Naive thymus-derived CD4-positive, alpha-beta T cell (primary cell): Measurements from ENCODE around the gene CAPN9. TPM values are rescaled to one million over a fixed set of nuclear protein-coding genes. Genes with fewer than 3 reads are reported as not detected.

Source experiments
- ATAC-seq: fragments of 150-1000 bp; cut with Tn5 transposase; 2 replicates; pipeline ENCODE4 v1.10.0; 2021; ENCODE audit warnings: mild to moderate bottlenecking, moderate library complexity
- CTCF ChIA-PET: fragments of 350-600 bp; sonication (Branson Sonifier 250); formaldehyde crosslinking; loops from one replicate; lab custom pipeline; 2021; ENCODE audit warnings: antibody characterized with exemption; lab: Charles Lee
- POLR2A ChIA-PET: fragments of 350-600 bp; sonication (Branson Sonifier 250); formaldehyde crosslinking; loops from one replicate; lab custom pipeline; 2021; ENCODE audit warnings: antibody characterized with exemption, inconsistent platforms; lab: Charles Lee
- DNase-seq, 9 donors: peaks; one replicate each; pipeline versions ENCODE4 v3.0.0 to v3.0.0-alpha.2; 2020 to 2022; ENCODE audit warnings: mixed read lengths in 1 of 9
- H3K27ac ChIP-seq: one replicate; pipeline ENCODE4 v1.7.0; 2013; ENCODE audit warnings: mild to moderate bottlenecking, low read depth, low read length, moderate library complexity
- H3K27me3 ChIP-seq, 2 donors: one replicate each; pipeline ENCODE4 v1.7.0; 2013; ENCODE audit warnings: low read length in 2 of 2, mild to moderate bottlenecking in 2 of 2, moderate library complexity in 2 of 2; ENCODE audit not compliant: control insufficient read depth in 2 of 2, insufficient read depth in 2 of 2
- H3K36me3 ChIP-seq, 3 experiments: 1 replicate in 2 of 3; 2 replicates in 1 of 3; pipeline ENCODE4 v1.7.0; 2013; ENCODE audit warnings: low read length in 3 of 3, mild to moderate bottlenecking in 3 of 3, moderate library complexity in 1 of 3; ENCODE audit not compliant: insufficient read depth in 3 of 3, control insufficient read depth in 2 of 3
- H3K4me1 ChIP-seq, 2 donors: one replicate each; pipeline ENCODE4 v1.7.0; 2013; ENCODE audit warnings: low read length in 2 of 2, mild to moderate bottlenecking in 2 of 2, moderate library complexity in 1 of 2; ENCODE audit not compliant: control insufficient read depth in 2 of 2, insufficient read depth in 2 of 2
- H3K4me3 ChIP-seq: 2 replicates; pipeline ENCODE4 v1.7.0; 2013; ENCODE audit warnings: mild to moderate bottlenecking, low read length
- H3K9me3 ChIP-seq, 3 experiments: 1 replicate in 2 of 3; 2 replicates in 1 of 3; pipeline ENCODE4 v1.7.0; 2013; ENCODE audit warnings: low read length in 3 of 3; ENCODE audit not compliant: control insufficient read depth in 2 of 3
- H3K27ac Mint-ChIP-seq, 9 donors: one replicate each; pipeline ENCODE4 v1.8.0; 2020 to 2022; ENCODE audit warnings: mixed read lengths in 9 of 9, mild to moderate bottlenecking in 8 of 9, moderate library complexity in 5 of 9, inconsistent platforms in 2 of 9
- H3K27me3 Mint-ChIP-seq, 5 donors: one replicate each; pipeline ENCODE4 v1.8.0; 2021 to 2022; ENCODE audit warnings: mixed read lengths in 5 of 5, mild to moderate bottlenecking in 1 of 5
- H3K36me3 Mint-ChIP-seq, 5 donors: one replicate each; pipeline ENCODE4 v1.8.0; 2020 to 2022; ENCODE audit warnings: mixed read lengths in 5 of 5, mild to moderate bottlenecking in 3 of 5, inconsistent platforms in 1 of 5
- H3K4me1 Mint-ChIP-seq, 7 donors: one replicate each; pipeline ENCODE4 v1.8.0; 2020 to 2022; ENCODE audit warnings: mixed read lengths in 7 of 7, mild to moderate bottlenecking in 3 of 7, inconsistent platforms in 1 of 7
- H3K4me3 Mint-ChIP-seq, 10 donors: one replicate each; pipeline ENCODE4 v1.8.0; 2020 to 2022; ENCODE audit warnings: mild to moderate bottlenecking in 10 of 10, mixed read lengths in 10 of 10, moderate library complexity in 6 of 10, inconsistent platforms in 2 of 10
- H3K9me3 Mint-ChIP-seq, 11 donors: one replicate each; pipeline ENCODE4 v1.8.0; 2020 to 2022; ENCODE audit warnings: mixed read lengths in 11 of 11, mild to moderate bottlenecking in 4 of 11, inconsistent platforms in 1 of 11, moderate library complexity in 1 of 11
- intact Hi-C, 2 donors: fragments of 100-400 bp; cut with micrococcal nuclease; formaldehyde crosslinking; loops; one replicate each; pipeline ENCODE4 v1.15.1; 2023
- polyA plus RNA-seq, 2 donors: library from polyadenylated mRNA; unstranded; fragments of 300-500 nt; fragmentation: Illumina TruSeq; gene quantifications; one replicate each; pipeline ENCODE4 v1.2.3, GENCODE V29; 2021
- total RNA-seq, 6 experiments: library from RNA in 5 of 6; stranded (reverse) in 5 of 6; gene quantifications; 1 replicate in 5 of 6; 2 replicates in 1 of 6; pipeline ENCODE4 v1.2.3 and lab custom pipeline; 2021 to 2026

CAPN9 gene
- total and polyA plus RNA-seq, 7 experiments from 2014 or later, result 0.12 TPM; not detected in 6

GRCh38 chr1:230812568-230812967 lies 65.4 kb downstream of the CAPN9 start:
- no peaks in the 10 kb centered on the region for H3K27me3 ChIP-seq
- Mint-ChIP-seq H3K27me3 (peaks cover 0 to 19% (median 18%) of the 10 kb centered on the region in 5 donors), H3K27ac (no peak overlapping the region), H3K4me1 (peaks cover 0 to 1% (median 0%) of the 10 kb centered on the region in 7 donors), H3K9me3 (peaks cover 10 to 38% (median 15%) of the 10 kb centered on the region in 11 donors), H3K4me3 (no peak overlapping the region), H3K36me3 (peaks cover 0 to 9% (median 0%) of the 10 kb centered on the region in 5 donors)
- no peak for ATAC-seq
- H3K9me3 ChIP-seq, result peaks cover 0 to 11% (median 0%) of the 10 kb centered on the region in 3 experiments
- CTCF ChIA-PET, result no interaction called here
- H3K4me1 ChIP-seq, result no peaks in the 10 kb centered on the region
- no peak for DNase-seq
- POLR2A ChIA-PET, result no interaction called here
- H3K36me3 ChIP-seq, result no peaks in the 10 kb centered on the region
- H3K27ac ChIP-seq, result no peak overlapping the region
- intact Hi-C loops, result no loop called here
- H3K4me3 ChIP-seq, result no peak overlapping the region

- intact Hi-C loops, result no loop called here
- Mint-ChIP-seq H3K4me1 (no peaks in the 10 kb centered on the region), H3K4me3 (no peak overlapping the region), H3K27me3 (peaks cover 4 to 26% (median 22%) of the 10 kb centered on the region in 5 donors), H3K36me3 (peaks cover 0 to 9% (median 0%) of the 10 kb centered on the region in 5 donors), H3K9me3 (peaks cover 10 to 38% (median 15%) of the 10 kb centered on the region in 11 donors), H3K27ac (no peak overlapping the region)
- POLR2A ChIA-PET, result no interaction called here
- DNase-seq (no peak), ATAC-seq (no peak)
- CTCF ChIA-PET, result no interaction called here
- H3K27ac ChIP-seq, result no peak overlapping the region
- H3K27me3 ChIP-seq, result no peaks in the 10 kb centered on the region
- H3K4me1 ChIP-seq, result no peaks in the 10 kb centered on the region
- H3K36me3 ChIP-seq, result no peaks in the 10 kb centered on the region
- H3K9me3 ChIP-seq, result peaks cover 0 to 11% (median 0%) of the 10 kb centered on the region in 3 experiments
- no peak overlapping the region for H3K4me3 ChIP-seq
Observed at GRCh38 chr1:230814949-230815692, 67.9 kb downstream of the CAPN9 start.

GRCh38 chr1:230816018-230816417 lies 68.8 kb downstream of the CAPN9 start:
- H3K27me3 ChIP-seq, result no peaks in the 10 kb centered on the region
- peaks cover 4 to 32% (median 22%) of the 10 kb centered on the region in 5 donors for H3K27me3 Mint-ChIP-seq
- H3K4me1 Mint-ChIP-seq, result no peaks in the 10 kb centered on the region

GRCh38 chr1:230818367-230818766 lies 71.2 kb downstream of the CAPN9 start:
- no peak overlapping the region for H3K27ac Mint-ChIP-seq
- intact Hi-C loops, result no loop called here
- CTCF ChIA-PET, result no interaction called here
- Histone ChIP-seq H3K9me3 (peaks cover 0 to 2% (median 0%) of the 10 kb centered on the region in 3 experiments), H3K27me3 (no peaks in the 10 kb centered on the region), H3K4me3 (no peak overlapping the region), H3K27ac (no peak overlapping the region), H3K36me3 (no peaks in the 10 kb centered on the region), H3K4me1 (no peaks in the 10 kb centered on the region)
- peaks cover 1 to 17% (median 6%) of the 10 kb centered on the region in 11 donors for H3K9me3 Mint-ChIP-seq
- POLR2A ChIA-PET, result no interaction called here
- no peak for ATAC-seq
- H3K36me3 Mint-ChIP-seq, result peaks cover 0 to 3% (median 0%) of the 10 kb centered on the region in 5 donors
- DNase-seq, result no peak
- H3K4me1 Mint-ChIP-seq, result no peaks in the 10 kb centered on the region
- H3K27me3 Mint-ChIP-seq, result peaks cover 4 to 36% (median 18%) of the 10 kb centered on the region in 5 donors
- H3K4me3 Mint-ChIP-seq, result no peak overlapping the region

More at GRCh38 chr1:230816018-230816417, 68.8 kb downstream of the CAPN9 start:
- no peak overlapping the region for H3K27ac ChIP-seq
- Mint-ChIP-seq H3K9me3 (peaks cover 10 to 38% (median 15%) of the 10 kb centered on the region in 11 donors), H3K4me3 (no peak overlapping the region), H3K36me3 (peaks cover 0 to 9% (median 2%) of the 10 kb centered on the region in 5 donors), H3K27ac (no peak overlapping the region)
- peaks cover 0 to 11% (median 0%) of the 10 kb centered on the region in 3 experiments for H3K9me3 ChIP-seq
- intact Hi-C loops, result no loop called here
- ChIA-PET CTCF (no interaction called here), POLR2A (no interaction called here)
- no peak for DNase-seq
- no peaks in the 10 kb centered on the region for H3K36me3 ChIP-seq
- H3K4me3 ChIP-seq, result no peak overlapping the region
- no peaks in the 10 kb centered on the region for H3K4me1 ChIP-seq
- no peak for ATAC-seq

GRCh38 chr1:230818901-230819300 lies 71.7 kb downstream of the CAPN9 start:
- ATAC-seq (no peak), DNase-seq (no peak)
- no peaks in the 10 kb centered on the region for H3K9me3 ChIP-seq
- H3K4me3 Mint-ChIP-seq, result no peak overlapping the region
- no peak overlapping the region for H3K27ac ChIP-seq
- ChIA-PET CTCF (no interaction called here), POLR2A (no interaction called here)
- H3K4me1 ChIP-seq, result no peaks in the 10 kb centered on the region
- H3K9me3 Mint-ChIP-seq, result peaks cover 0 to 12% (median 2%) of the 10 kb centered on the region in 11 donors
- H3K36me3 ChIP-seq, result no peaks in the 10 kb centered on the region
- intact Hi-C loops, result no loop called here
- H3K4me1 Mint-ChIP-seq, result no peaks in the 10 kb centered on the region
- no peaks in the 10 kb centered on the region for H3K27me3 ChIP-seq
- peaks cover 0 to 3% (median 0%) of the 10 kb centered on the region in 5 donors for H3K36me3 Mint-ChIP-seq
- no peak overlapping the region for H3K27ac Mint-ChIP-seq
- peaks cover 4 to 31% (median 18%) of the 10 kb centered on the region in 5 donors for H3K27me3 Mint-ChIP-seq
- H3K4me3 ChIP-seq, result no peak overlapping the region

- DNase-seq (no peak), ATAC-seq (no peak)
- H3K27me3 Mint-ChIP-seq, result peaks cover 4 to 30% (median 16%) of the 10 kb centered on the region in 5 donors
- POLR2A ChIA-PET, result no interaction called here
- Histone ChIP-seq H3K9me3 (no peaks in the 10 kb centered on the region), H3K4me3 (no peak overlapping the region), H3K27me3 (no peaks in the 10 kb centered on the region), H3K27ac (no peak overlapping the region), H3K4me1 (no peaks in the 10 kb centered on the region), H3K36me3 (no peaks in the 10 kb centered on the region)
- peaks cover 0 to 5% (median 0%) of the 10 kb centered on the region in 11 donors for H3K9me3 Mint-ChIP-seq
- H3K36me3 Mint-ChIP-seq, result peaks cover 0 to 3% (median 0%) of the 10 kb centered on the region in 5 donors
- no peak overlapping the region for H3K27ac Mint-ChIP-seq
- no peaks in the 10 kb centered on the region for H3K4me1 Mint-ChIP-seq
- intact Hi-C loops, result no loop called here
- CTCF ChIA-PET, result no interaction called here
- no peak overlapping the region for H3K4me3 Mint-ChIP-seq
Observed at GRCh38 chr1:230819976-230820375, 72.8 kb downstream of the CAPN9 start.
